ENCODE data around the gene BIRC6. TPM values are rescaled to one million over a fixed set of nuclear protein-coding genes. Genes with fewer than 3 reads are reported as not detected.

Gene BIRC6
- total RNA-seq, 1 experiment from 2014 or later: 79.0 TPM

DNA sequence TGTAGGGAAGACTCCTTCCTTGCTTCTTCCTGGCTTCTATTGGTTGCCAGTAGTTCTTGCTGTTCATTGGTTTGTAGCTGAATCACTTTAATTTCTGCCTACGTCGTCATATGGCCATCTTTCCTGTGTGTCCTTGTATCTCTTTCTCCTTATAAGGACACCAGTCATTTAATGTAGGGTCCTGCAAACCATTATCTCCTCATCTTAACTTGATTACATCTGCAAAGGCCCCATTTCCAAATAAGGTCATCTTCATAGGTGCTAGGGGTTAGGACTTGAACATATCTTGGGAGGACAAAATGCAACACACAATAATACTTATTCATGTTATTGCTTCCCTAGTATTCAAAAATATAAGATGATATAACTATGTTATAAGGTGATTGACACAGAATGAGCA is 175.5 kb downstream of the BIRC6 start:
- Histone ChIP-seq H3K4me1 (replicated peaks; ENCODE audit: insufficient read depth) (no peaks in the 10 kb centered on the region), H3K27ac (no peak overlapping the region), H4K20me1 (ENCODE audit: insufficient read depth) (no peaks in the 10 kb centered on the region; the same call in none of the 2 replicates), H3F3A (ENCODE audit: insufficient read depth, low read depth) (peaks cover 4% of the 10 kb centered on the region; the same call in 1 of the 2 replicates), H3K79me2 (ENCODE audit: low read depth) (no peaks in the 10 kb centered on the region), H3K4me2 (no peak overlapping the region), H3K9me2 (ENCODE audit: insufficient read depth) (no peaks in the 10 kb centered on the region), H3K9me3 (ENCODE audit: insufficient read depth, low read depth) (no peaks in the 10 kb centered on the region), H3K27me3 (ENCODE audit: insufficient read depth, low read depth) (no peaks in the 10 kb centered on the region), H3K4me3 (no peak overlapping the region), H3K36me3 (ENCODE audit: low read depth) (peaks cover 14% of the 10 kb centered on the region; the same call in 1 of the 2 replicates), H2AFZ (no peak overlapping the region)
- TF ChIP-seq CTCF (conservative IDR thresholded peaks at IDR 0.05) (no peak), EZH2 (IDR thresholded peaks at IDR 0.05; ENCODE audit: low read depth) (no peak)
- DNase-seq: no peak
- no TSS peak for BruUV-seq (replicated peaks)
- ChIA-PET POLR2A (ENCODE audit: unreplicated experiment) (no interaction called here), CTCF (no interaction called here)
- intact Hi-C loops (cut with micrococcal nuclease; ENCODE audit: unreplicated experiment): no loop called here

DNA sequence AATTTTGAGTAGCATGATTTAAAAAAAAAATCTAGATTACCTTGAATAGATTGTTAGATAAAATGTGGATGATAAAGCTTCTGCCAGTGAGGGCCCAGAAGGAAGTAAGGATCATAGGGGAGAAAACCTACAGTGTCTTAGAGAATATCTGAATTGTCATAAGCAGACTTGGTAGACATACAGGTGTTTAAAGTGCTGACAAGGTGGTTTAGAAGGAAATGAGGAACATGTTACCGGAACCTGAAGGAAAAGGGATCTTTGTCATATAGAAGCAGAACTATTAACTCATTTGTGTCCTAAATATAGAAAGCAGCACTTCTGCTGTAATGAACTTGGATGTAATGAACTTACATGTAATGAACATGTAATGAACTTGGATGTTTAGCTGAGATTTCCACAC is 176.1 kb downstream of the BIRC6 start:
- Histone ChIP-seq H3K27ac (no peak overlapping the region), H3K4me2 (no peak overlapping the region), H3K4me3 (no peak overlapping the region), H2AFZ (no peak overlapping the region), H4K20me1 (ENCODE audit: insufficient read depth) (no peaks in the 10 kb centered on the region; the same call in none of the 2 replicates), H3K27me3 (ENCODE audit: insufficient read depth, low read depth) (no peaks in the 10 kb centered on the region), H3K9me3 (ENCODE audit: insufficient read depth, low read depth) (no peaks in the 10 kb centered on the region), H3K79me2 (ENCODE audit: low read depth) (no peaks in the 10 kb centered on the region), H3K4me1 (replicated peaks; ENCODE audit: insufficient read depth) (no peaks in the 10 kb centered on the region), H3K36me3 (ENCODE audit: low read depth) (peaks cover 14% of the 10 kb centered on the region; the same call in 1 of the 2 replicates), H3K9me2 (ENCODE audit: insufficient read depth) (no peaks in the 10 kb centered on the region), H3F3A (ENCODE audit: insufficient read depth, low read depth) (peaks cover 4% of the 10 kb centered on the region; the same call in 1 of the 2 replicates)
- BruUV-seq (replicated peaks): no TSS peak
- intact Hi-C loops (cut with micrococcal nuclease; ENCODE audit: unreplicated experiment): no loop called here
- TF ChIP-seq CTCF (conservative IDR thresholded peaks at IDR 0.05) (no peak), EZH2 (IDR thresholded peaks at IDR 0.05; ENCODE audit: low read depth) (no peak)
- no peak for DNase-seq
- POLR2A ChIA-PET (ENCODE audit: unreplicated experiment): no interaction called here
- CTCF ChIA-PET: no interaction called here

DNA sequence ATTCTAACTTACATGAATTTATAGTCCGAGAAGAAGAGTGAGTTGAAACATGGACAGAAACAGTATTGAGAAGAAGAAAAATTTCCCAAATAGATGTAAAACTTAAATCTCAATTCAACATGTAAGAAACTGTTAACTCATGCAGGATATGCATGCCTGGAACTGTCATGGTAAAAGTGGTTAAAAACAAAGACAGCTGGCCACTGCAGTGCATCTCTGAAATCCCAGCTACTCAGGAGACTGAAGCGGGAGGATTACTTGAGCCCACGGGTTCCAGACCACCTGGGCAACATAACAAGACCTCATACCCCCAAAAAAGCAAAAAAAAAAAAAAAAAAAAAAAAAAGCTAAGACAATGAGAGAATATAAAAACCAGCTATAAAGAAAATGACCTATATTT is 178.0 kb downstream of the BIRC6 start:
- Histone ChIP-seq H2AFZ (no peak overlapping the region), H4K20me1 (ENCODE audit: insufficient read depth) (no peaks in the 10 kb centered on the region; the same call in 1 of the 2 replicates), H3F3A (ENCODE audit: insufficient read depth, low read depth) (peaks cover 8% of the 10 kb centered on the region; the same call in 1 of the 2 replicates), H3K27me3 (ENCODE audit: insufficient read depth, low read depth) (no peaks in the 10 kb centered on the region), H3K9me2 (ENCODE audit: insufficient read depth) (no peaks in the 10 kb centered on the region), H3K4me3 (no peak overlapping the region), H3K4me1 (replicated peaks; ENCODE audit: insufficient read depth) (no peaks in the 10 kb centered on the region), H3K79me2 (ENCODE audit: low read depth) (no peaks in the 10 kb centered on the region), H3K9me3 (ENCODE audit: insufficient read depth, low read depth) (no peaks in the 10 kb centered on the region), H3K27ac (no peak overlapping the region), H3K4me2 (no peak overlapping the region), H3K36me3 (ENCODE audit: low read depth) (peaks cover 12% of the 10 kb centered on the region; the same call in 1 of the 2 replicates)
- no TSS peak for BruUV-seq (replicated peaks)
- DNase-seq: no peak
- intact Hi-C loops (cut with micrococcal nuclease; ENCODE audit: unreplicated experiment): no loop called here
- ChIA-PET CTCF (interaction anchor here (0.5 to 0.6 kb wide), 2 partner anchors 107 to 1103 kb away, joined by 3 to 4 read pairs; no protein-coding TSS in a partner anchor), POLR2A (ENCODE audit: unreplicated experiment) (no interaction called here)
- TF ChIP-seq CTCF (conservative IDR thresholded peaks at IDR 0.05) (no peak), EZH2 (IDR thresholded peaks at IDR 0.05; ENCODE audit: low read depth) (no peak)

Data from PC-9 (cell line).